OCI-LY1 (cell line): ENCODE results near the gene IL4.

ENCODE experiments used
- H2AFZ ChIP-seq: fragments of 200-600 bp; sonication (generic), shearing (Covaris generic); 2 replicates; pipeline ENCODE4 v1.6.0; 2014; ENCODE audit warnings: antibody characterized with exemption, mild to moderate bottlenecking, low read length
- H3F3A ChIP-seq: fragments of 200-600 bp; sonication (generic), shearing (Covaris generic); 2 replicates; pipeline ENCODE4 v1.6.0; 2014; ENCODE audit warnings: mild to moderate bottlenecking, antibody characterized with exemption, low read length, moderate library complexity; ENCODE audit not compliant: insufficient read depth
- H3K27ac ChIP-seq: fragments of 200-600 bp; sonication (generic); 2 replicates; pipeline ENCODE4 v1.5.1; 2014; ENCODE audit warnings: low read length, mixed run types, mild to moderate bottlenecking, low read depth; ENCODE audit not compliant: poor library complexity, severe bottlenecking
- H3K27me3 ChIP-seq: fragments of 200-600 bp; sonication (generic); 2 replicates; pipeline ENCODE4 v1.6.0; 2014; ENCODE audit warnings: antibody characterized with exemption, mild to moderate bottlenecking, low read length, moderate library complexity; ENCODE audit not compliant: insufficient read depth
- H3K36me3 ChIP-seq: fragments of 200-600 bp; sonication (generic); 2 replicates; pipeline ENCODE4 v1.6.1; 2014; ENCODE audit warnings: mild to moderate bottlenecking, antibody characterized with exemption, low read length, moderate library complexity, mixed read lengths; ENCODE audit not compliant: insufficient read depth
- H3K4me1 ChIP-seq: fragments of 200-600 bp; sonication (generic); 2 replicates; pipeline ENCODE4 v1.5.1; 2014; ENCODE audit warnings: mild to moderate bottlenecking, low read length, moderate library complexity; ENCODE audit not compliant: insufficient read depth, severe bottlenecking
- H3K4me2 ChIP-seq: fragments of 200-600 bp; sonication (generic), shearing (Covaris generic); 2 replicates; pipeline ENCODE4 v1.6.1; 2014; ENCODE audit warnings: low read length
- H3K4me3 ChIP-seq: fragments of 200-600 bp; sonication (generic); 2 replicates; pipeline ENCODE4 v1.5.1; 2014; ENCODE audit warnings: low read length, low read depth, mild to moderate bottlenecking, mixed read lengths; ENCODE audit not compliant: poor library complexity, severe bottlenecking
- H3K79me2 ChIP-seq: fragments of 200-600 bp; shearing (Covaris generic); 2 replicates; pipeline ENCODE4 v1.6.1; 2016; ENCODE audit warnings: mixed run types, low read length, mixed read lengths; ENCODE audit not compliant: insufficient read depth
- H3K9ac ChIP-seq: fragments of 200-600 bp; sonication (generic), shearing (Covaris generic); 2 replicates; pipeline ENCODE4 v1.6.1; 2014; ENCODE audit warnings: mild to moderate bottlenecking, low read length, mixed read lengths
- H3K9me2 ChIP-seq: fragments of 200-600 bp; sonication (generic), shearing (Covaris generic); 2 replicates; pipeline ENCODE4 v1.6.1; 2014; ENCODE audit warnings: low read depth, mild to moderate bottlenecking, low read length, mixed read lengths
- H3K9me3 ChIP-seq: fragments of 200-600 bp; shearing (Covaris generic); 2 replicates; pipeline ENCODE4 v1.6.1; 2014; ENCODE audit warnings: low read length, mixed read lengths
- H4K20me1 ChIP-seq: fragments of 200-600 bp; sonication (generic), shearing (Covaris generic); 2 replicates; pipeline ENCODE4 v1.6.0; 2016; ENCODE audit warnings: mild to moderate bottlenecking, low read length; ENCODE audit not compliant: insufficient read depth
- EZH2 ChIP-seq: fragments of 200-600 bp; sonication (generic), shearing (Covaris generic); IDR thresholded peaks from 2 replicates; pipeline ENCODE4 v1.8.0; 2017; ENCODE audit warnings: borderline replicate concordance, mixed run types, mild to moderate bottlenecking, antibody characterized with exemption, low read length, moderate library complexity, mixed read lengths
- TF ChIP-seq, protein P1 (sequence below): fragments of 200-600 bp; sonication (generic), shearing (Covaris generic); IDR thresholded peaks from 2 replicates; pipeline ENCODE4 v1.5.1; 2017; ENCODE audit warnings: mild to moderate bottlenecking, antibody characterized with exemption, low read length, moderate library complexity, mixed read lengths

Gene IL4

DNA sequence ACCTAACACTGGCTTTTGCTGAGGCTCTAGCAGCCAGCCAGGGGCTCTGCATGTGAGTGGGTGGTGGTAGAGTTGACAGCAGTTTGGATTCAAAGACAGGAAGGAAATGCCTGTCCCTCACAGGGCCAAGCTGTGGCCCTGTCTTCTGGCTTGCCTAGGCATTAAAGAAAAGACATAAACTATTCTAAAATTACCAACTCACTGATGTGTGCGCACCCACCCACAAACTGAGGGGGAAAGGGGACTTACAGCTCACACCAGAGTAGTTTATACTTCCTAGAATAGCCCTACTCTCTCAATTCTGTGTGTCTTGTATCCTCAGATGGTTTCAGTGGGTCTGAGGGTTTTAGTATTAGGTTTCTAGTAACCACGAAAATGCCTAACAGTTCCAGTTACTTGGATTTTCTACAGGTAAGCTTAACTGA lies 34.1 kb upstream of the IL4 start:
- H3K9ac ChIP-seq: no peak overlapping the region
- no peaks in the 10 kb centered on the region for H3K4me1 ChIP-seq
- no peak overlapping the region for H2AFZ ChIP-seq
- TF ChIP-seq, protein P1, sequence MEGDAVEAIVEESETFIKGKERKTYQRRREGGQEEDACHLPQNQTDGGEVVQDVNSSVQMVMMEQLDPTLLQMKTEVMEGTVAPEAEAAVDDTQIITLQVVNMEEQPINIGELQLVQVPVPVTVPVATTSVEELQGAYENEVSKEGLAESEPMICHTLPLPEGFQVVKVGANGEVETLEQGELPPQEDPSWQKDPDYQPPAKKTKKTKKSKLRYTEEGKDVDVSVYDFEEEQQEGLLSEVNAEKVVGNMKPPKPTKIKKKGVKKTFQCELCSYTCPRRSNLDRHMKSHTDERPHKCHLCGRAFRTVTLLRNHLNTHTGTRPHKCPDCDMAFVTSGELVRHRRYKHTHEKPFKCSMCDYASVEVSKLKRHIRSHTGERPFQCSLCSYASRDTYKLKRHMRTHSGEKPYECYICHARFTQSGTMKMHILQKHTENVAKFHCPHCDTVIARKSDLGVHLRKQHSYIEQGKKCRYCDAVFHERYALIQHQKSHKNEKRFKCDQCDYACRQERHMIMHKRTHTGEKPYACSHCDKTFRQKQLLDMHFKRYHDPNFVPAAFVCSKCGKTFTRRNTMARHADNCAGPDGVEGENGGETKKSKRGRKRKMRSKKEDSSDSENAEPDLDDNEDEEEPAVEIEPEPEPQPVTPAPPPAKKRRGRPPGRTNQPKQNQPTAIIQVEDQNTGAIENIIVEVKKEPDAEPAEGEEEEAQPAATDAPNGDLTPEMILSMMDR: no peak
- no peak for TF ChIP-seq EZH2
- no peaks in the 10 kb centered on the region for H3F3A ChIP-seq
- H3K4me3 ChIP-seq: no peak overlapping the region
- H3K9me2 ChIP-seq: no peaks in the 10 kb centered on the region
- no peak overlapping the region for H3K4me2 ChIP-seq
- no peaks in the 10 kb centered on the region for H3K9me3 ChIP-seq
- H3K27me3 ChIP-seq: no peaks in the 10 kb centered on the region
- H3K79me2 ChIP-seq: no peaks in the 10 kb centered on the region
- H3K36me3 ChIP-seq: peaks cover 95% of the 10 kb centered on the region
- no peak overlapping the region for H3K27ac ChIP-seq
- H4K20me1 ChIP-seq: no peaks in the 10 kb centered on the region

DNA sequence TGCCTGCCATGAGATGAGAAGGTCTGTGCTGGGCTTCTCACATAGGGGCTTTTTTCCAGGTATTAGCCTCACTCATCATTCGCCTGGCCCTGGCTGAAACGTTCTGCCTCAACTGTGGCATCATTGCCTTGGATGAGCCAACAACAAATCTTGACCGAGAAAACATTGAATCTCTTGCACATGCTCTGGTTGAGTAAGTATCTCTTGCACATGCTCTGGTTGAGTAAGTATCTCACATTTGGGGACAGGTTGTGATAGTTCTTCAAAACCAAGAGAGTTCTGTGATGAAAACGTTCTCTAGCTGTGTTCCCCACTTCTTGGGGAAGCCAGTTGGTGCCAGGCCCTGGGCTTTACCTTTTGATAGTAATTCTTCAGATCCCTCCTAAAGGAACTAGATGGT lies 33.2 kb upstream of the IL4 start:
- no peaks in the 10 kb centered on the region for H3K27me3 ChIP-seq
- no peaks in the 10 kb centered on the region for H3F3A ChIP-seq
- H3K4me1 ChIP-seq: no peaks in the 10 kb centered on the region
- no peak overlapping the region for H3K9ac ChIP-seq
- peaks cover 86% of the 10 kb centered on the region for H3K36me3 ChIP-seq
- H3K4me2 ChIP-seq: no peak overlapping the region
- H2AFZ ChIP-seq: no peak overlapping the region
- H3K4me3 ChIP-seq: no peak overlapping the region
- H4K20me1 ChIP-seq: no peaks in the 10 kb centered on the region
- no peaks in the 10 kb centered on the region for H3K79me2 ChIP-seq
- H3K9me3 ChIP-seq: no peaks in the 10 kb centered on the region
- TF ChIP-seq, protein P1: no peak
- TF ChIP-seq EZH2: no peak
- no peak overlapping the region for H3K27ac ChIP-seq
- no peaks in the 10 kb centered on the region for H3K9me2 ChIP-seq

DNA sequence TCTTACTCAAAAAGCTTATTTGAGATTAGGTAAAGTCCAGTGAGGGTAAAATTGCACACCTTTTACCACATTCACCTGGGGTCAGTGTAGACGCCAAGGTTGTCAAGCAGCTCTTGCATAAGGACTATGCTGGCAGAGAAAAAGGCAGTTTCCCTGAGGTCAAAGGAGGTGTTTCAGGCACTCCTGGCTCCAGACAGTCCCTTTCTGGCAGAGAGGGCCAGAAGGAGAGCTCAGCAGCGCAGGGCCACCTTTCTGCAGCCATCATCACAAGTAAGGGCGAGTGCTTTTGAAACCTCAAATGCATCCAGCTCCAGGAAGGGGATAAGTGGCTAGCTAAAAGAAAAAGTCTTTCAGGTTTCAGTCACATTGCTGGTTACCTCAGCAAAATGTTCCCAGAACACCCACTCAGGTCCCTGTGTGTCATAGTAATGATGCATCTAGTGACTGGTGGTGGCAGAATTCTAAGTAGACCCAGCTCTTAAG lies 32.5 kb upstream of the IL4 start:
- TF ChIP-seq EZH2: no peak
- TF ChIP-seq, protein P1: no peak
- Histone ChIP-seq H3K9ac (no peak overlapping the region), H3K36me3 (peaks cover 79% of the 10 kb centered on the region), H4K20me1 (no peaks in the 10 kb centered on the region), H3K4me1 (no peaks in the 10 kb centered on the region), H3K4me2 (no peak overlapping the region), H3K27ac (no peak overlapping the region), H3K4me3 (no peak overlapping the region), H2AFZ (no peak overlapping the region), H3F3A (no peaks in the 10 kb centered on the region), H3K9me2 (no peaks in the 10 kb centered on the region), H3K27me3 (no peaks in the 10 kb centered on the region), H3K79me2 (no peaks in the 10 kb centered on the region), H3K9me3 (no peaks in the 10 kb centered on the region)
